Dedifferentiated amniotic fluid mesenchymal stem cell (primary cell): ENCODE data around the gene SYNDIG1.

Experiments
- DNase-seq: peaks from one replicate; pipeline ENCODE4 v3.0.0-alpha.2; 2016; ENCODE audit errors: extremely low spot score

Gene SYNDIG1

GRCh38 chr20:24522452-24523330 lies 53.3 kb downstream of the SYNDIG1 start:
- DNase-seq = no peak

DNA sequence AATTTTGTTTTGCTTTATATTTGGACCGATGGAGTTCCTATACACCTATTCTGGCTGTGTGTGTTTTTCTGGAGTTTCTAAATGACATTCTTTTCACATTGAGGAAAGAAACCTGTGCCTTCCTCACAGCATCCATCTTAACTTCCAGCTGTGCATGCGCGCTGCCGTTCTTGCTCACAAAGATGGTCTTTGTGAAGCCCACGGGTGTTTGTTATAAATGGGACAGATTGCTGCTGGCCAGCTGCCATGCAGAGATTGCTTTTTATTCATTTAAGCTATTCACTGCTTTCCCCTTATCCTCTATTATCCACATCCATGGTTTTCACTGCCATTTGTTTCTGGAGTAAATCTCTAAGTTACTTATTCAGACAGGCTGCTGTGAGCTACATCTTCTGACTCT lies 54.2 kb downstream of the SYNDIG1 start:
- DNase-seq = no peak

DNA sequence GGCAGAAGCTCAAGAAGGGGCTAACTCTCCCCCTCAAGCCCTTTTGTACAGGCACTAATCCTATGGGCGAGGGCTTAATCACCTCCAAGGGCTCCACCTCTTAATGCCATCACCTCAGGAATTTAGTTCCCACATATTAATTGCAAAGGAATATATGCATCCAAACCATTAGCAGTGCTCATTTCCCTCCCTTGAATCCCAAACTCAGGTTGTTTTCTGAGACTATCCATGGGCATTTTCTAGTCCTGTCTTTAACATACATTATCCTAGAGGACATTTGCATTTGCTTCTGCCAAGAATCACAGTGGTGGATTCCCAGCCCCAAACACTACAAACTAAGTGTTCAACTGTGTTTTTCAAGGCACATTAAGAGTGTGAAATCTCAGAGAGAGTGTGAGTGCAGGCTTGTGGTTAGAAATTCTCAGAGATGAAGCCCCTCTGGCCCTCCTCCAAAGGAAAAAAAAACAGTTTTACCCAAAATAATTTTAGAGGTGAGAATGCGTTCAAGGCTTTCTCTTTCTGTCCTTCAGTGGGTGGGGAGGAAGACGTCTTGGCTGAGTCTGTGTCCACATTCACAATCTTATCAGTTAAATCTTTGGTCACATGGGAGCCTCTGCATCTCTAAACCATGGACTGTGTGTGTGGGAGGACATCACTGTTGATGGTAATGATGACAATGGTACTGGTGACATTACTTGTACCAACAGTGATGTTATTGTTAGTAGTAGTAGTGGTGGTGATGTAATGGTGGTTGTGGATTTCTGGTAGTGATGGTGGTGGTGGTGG lies 59.3 kb downstream of the SYNDIG1 start:
- DNase-seq = no peak

DNA sequence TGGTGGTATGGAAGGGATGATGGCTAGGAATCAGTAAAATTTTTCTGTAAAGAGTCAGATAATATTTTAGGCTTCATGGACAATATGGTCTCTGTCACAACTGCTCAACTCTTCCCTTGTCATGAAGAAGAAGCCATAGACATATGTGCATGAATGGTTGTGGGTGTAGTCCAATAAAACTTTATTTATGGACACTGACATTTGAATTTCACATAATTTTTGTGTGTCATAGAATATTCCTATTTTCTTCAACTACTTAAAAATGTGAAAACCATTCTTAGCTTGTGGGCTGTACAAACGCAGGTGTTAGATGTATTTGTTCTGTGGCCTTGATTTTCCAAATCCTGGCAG lies 59.9 kb downstream of the SYNDIG1 start:
- no peak for DNase-seq

GRCh38 chr20:24530131-24530680 lies 60.8 kb downstream of the SYNDIG1 start:
- no peak for DNase-seq

GRCh38 chr20:24531202-24531601 lies 61.8 kb downstream of the SYNDIG1 start:
- DNase-seq = no peak

GRCh38 chr20:24531631-24532419 lies 62.4 kb downstream of the SYNDIG1 start:
- no peak for DNase-seq

DNA sequence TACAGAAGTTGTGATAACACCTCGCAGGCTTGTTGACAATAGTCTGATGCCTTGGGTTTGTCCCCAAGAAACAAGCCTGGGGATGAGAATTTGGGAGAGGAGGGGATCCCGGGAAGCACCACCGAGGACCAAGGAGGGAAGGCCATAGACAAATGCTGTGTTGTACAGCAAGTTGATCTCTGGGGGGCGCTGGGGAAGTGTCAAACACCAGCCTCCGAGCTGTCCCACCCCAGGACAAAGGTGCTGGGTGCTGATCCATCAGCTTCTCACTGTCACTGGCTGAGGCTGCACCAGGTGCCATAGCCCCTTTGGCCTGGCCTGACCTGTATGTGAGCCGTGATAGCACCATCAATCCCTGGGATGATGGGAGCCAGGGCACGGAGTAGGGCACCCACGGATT lies 64.0 kb downstream of the SYNDIG1 start:
- no peak for DNase-seq

DNA sequence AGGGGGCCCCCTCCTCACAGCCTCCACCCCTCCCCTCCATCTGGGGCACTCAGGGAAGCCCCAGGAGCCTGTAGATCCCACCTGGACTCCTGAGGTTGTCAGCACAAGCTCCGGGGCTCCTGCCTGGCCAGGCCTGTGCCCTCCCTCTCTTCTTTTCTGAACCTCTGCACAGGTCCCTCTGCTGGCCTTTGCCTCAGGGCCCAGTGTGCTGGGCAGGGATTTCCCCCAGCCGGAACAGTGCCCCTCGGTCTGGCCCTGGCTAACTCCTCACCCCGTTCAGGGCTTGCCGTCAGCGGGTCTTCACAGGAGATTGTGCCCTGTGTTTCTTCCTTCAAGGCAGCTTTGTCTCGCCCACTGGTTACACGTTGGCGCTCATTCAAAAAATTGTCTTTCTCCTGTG lies 64.9 kb downstream of the SYNDIG1 start:
- no peak for DNase-seq

DNA sequence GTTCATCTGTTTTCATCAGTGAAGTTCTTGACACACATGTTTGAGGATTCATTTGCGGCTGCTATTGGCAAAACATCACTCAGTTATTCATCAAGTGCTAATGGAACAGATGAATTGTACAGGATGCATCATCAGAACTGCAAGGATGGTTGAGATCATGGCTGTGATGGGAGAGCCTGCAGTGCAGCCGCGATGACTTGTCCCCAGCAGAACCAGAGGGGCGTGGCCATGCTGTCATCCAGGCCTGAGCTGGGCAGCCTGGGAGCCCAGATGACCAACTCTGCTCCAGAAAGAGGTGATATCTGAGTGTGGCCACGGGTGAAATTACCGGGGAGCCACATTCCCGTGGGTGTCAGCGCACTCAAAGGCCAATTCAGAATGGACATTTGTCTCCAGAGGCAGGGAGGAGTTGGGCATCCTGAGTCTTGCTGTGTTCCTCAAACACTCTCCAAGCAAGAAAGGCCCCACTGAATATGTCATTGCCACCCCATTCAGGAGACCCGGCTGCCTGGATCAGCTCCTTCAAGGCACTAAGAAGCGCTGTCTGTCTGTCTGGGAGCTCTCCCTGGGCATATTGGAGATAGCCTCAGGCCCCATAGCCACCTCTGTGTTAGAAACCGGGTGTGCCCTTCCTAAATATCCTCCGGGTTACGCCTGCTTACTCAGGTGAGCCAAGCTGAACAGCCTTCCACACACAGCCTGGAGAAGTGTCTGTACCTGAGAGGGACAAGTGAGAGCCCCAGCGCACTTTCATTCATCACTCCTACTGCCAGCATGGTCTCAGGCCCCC lies 66.7 kb downstream of the SYNDIG1 start:
- no peak for DNase-seq

DNA sequence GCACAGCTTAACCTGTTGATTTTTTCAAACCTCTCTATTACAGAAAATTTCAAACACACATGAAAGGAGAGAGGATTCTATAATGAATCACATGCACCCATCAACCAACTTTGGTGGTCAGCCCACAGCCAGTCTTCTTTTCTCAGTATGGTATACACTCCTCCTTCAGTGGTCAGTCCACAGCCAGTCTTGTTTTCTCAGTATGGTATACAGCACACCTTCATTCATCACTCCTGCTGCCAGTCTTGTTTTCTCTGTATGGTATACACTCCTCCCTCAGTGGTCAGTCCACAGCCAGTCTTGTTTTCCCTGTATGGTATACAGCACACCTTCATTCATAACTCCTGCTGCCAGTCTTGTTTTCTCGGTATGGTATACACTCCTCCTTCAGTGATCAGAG lies 67.8 kb downstream of the SYNDIG1 start:
- DNase-seq = no peak

GRCh38 chr20:24542721-24543120 lies 73.3 kb downstream of the SYNDIG1 start:
- DNase-seq = no peak

- DNase-seq = no peak
Observed at GRCh38 chr20:24543168-24543567, 73.7 kb downstream of the SYNDIG1 start.

GRCh38 chr20:24543741-24544140 lies 74.3 kb downstream of the SYNDIG1 start:
- DNase-seq = no peak

GRCh38 chr20:24544371-24544770 lies 74.9 kb downstream of the SYNDIG1 start:
- DNase-seq = no peak

DNA sequence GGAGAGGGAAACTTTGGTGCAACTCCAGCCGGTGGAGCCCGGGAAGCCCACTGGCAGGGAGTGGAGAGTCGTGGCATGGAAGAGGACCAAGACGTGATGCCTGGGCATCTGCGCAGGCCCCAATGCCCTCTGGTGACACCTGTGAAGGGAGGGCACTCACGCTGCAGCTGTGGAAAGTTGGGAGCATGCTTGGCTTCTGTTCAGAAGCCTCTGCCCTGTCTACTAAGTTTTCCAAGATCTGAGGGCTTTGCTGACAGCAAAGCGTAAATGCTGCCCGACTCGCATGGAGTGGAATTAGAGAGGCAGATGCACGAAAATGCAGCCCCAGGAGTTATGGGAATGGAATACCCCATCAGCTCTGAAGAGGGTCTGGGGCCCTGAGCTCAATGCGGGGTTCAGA lies 75.7 kb downstream of the SYNDIG1 start:
- DNase-seq = no peak

GRCh38 chr20:24546232-24546892 lies 76.9 kb downstream of the SYNDIG1 start:
- DNase-seq = no peak

DNA sequence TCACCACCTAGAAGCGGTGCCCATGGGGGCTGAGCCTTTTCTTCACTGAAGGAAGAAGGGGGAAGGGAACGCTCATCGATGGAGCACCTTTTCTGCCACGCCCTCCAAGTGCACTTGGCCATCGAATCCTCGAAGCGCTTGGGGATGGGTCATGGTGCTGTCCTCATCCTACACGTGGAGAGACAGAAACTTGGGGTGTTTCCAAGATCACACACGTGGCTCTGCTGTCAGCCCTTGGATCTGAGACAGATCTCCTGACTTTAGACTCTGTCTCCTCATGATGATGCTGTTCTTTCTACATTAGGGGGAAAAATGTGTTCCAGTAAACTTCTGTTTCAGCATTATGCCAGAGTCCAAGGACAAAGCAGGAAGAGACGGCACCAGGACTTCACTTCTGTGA lies 78.5 kb downstream of the SYNDIG1 start:
- no peak for DNase-seq

DNA sequence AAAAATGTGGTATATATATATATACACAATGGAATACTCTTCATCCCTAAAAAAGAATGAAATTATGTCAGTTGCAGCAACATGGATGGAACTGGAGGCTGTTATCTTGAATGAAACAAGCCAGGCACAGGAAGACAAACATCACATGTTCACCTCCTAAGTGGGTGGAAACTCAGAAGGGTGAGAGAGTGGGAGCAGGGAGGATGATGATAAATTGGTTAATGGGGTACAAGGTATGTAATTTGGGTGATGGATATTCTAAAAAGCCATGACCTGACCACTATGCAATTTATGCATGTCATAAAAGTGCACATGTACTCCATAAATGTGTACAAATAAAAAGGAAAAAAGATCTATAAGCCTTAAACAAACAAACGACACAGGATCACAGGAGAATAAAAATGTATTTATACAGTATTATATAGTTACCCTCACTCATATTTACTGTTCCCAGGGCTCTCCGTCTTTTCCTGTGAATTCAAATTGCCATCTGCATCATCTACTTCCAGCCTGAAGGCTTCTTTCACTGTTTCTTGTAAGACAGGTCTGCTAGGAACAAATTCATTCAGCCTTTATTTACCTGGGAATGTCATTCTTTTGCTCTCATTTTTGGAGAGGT lies 89.8 kb downstream of the SYNDIG1 start:
- no peak for DNase-seq
